GM19035 (cell line): Measurements from ENCODE around the gene HAGH.

Source experiments
- ATAC-seq: cut with Tn5 transposase; IDR thresholded peaks from one replicate; pipeline ENCODE4 v1.9.1; 2021; ENCODE audit not compliant: unreplicated experiment

The HAGH gene

GRCh38 chr16:1775846-1776671, 50.6 kb downstream of the HAGH start:
- ATAC-seq = no peak

GRCh38 chr16:1775006-1775845, 51.4 kb downstream of the HAGH start:
- no peak for ATAC-seq

GRCh38 chr16:1774448-1774780, 52.2 kb downstream of the HAGH start:
- ATAC-seq = no peak

DNA sequence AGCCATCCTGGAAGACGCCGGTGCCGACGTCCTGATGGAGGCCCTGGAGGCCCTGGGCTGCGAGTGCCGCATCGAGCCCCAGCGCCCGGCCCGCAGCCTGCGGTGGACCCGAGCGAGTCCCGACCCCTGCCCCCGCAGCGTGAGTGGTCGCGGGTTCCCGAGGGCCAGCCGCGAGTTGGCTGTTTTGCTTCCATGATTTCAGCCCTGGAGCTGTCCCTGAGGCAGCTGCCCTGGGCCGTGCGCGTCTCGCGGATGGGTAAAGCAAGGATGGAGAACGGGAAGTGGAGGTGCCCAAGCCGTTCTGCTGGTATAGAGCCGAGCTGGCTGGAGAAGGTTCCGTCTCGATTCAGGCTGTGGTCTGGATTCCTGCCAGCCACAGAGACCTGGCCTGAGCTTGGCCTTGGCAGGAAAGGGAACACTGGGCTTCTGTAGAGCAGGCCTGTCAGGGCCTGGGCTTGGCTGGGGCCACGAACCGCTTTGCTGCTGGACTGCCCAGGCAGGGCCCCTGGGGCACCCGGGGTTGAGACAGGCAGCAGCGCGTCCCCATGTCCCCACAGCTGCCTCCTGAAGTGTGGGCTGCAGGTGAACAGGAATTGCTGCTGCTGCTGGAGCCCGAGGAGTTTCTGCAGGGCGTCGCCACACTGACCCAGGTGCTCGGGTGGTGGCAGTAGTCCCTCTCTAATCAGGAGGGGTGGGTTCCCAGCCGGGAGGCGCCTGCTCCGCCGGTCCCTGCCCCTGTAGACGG, 52.8 kb downstream of the HAGH start:
- no peak for ATAC-seq

DNA sequence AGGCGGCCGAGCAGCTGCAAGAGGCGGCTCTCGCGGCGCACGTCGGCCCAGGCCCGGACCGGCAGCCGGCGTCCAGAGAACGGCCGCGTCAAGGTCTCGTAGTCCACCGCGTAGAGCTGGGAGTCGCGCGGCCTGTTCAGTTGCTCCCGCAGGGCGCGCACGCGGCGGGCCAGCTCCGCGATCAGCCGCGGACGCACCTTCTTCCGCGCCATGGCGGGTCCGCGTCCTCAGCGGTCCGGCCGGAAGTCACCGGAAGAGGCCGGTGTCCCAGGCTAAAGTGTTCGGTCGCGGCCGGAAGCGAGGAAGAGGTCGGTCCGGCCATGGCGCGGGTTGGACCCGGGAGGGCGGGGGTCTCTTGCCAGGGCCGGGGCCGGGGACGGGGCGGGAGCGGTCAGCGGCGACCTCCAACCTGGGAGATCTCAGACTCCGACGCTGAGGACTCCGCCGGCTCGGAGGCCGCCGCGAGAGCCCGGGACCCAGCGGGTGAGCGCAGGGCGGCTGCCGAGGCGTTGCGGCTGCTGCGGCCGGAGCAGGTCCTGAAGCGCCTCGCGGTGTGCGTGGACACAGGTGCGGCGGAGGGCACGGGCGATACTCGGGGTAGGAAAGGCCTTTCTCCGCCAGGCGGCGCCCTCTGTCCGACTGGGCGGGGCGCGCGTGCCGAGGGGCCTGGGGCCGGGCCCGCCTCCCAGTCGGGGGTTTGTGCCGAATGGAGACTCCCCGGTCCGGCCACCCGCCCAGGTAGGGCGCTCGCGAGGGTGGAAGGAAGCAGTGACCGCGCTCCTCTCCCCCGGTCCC, 53.5 kb downstream of the HAGH start, which contains the start of gene MRPS34:
TSS of gene MRPS34 (minus strand) at position 227 of the 795 bp plus-strand sequence. CDS start at position 212, 15 bp downstream.
- ATAC-seq = peak; percentile 51

DNA sequence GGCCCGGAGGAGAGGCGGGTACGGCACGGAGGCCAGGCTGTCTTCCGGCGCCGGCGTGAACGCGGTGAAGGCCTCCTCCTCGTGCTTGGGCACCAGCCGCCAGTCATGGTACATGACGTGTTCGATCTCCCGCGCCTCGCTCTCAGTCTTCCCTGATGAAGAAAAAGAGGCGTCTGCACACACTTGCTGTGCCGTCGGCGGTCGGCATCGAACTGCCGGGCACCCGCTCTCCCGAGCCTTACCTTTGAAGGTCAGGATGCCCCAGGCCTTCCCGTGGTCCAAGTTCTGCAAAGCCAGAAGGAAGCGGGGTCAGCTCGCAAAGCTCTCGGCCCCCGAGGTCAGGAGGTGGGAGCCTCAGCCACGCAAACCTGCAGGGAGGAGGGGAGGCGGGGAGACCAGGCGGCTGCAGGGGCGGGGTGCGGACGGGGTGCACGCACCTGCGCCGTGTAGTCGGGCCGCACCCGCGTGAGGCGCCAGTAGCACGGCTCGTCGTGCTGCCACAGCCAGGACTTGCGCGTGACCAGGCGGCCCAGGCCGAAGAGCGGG, 54.2 kb downstream of the HAGH start, which contains the start of gene EME2:
TSS of gene EME2 (plus strand) at position 449 of the 546 bp plus-strand sequence. CDS start 418 bp downstream, outside the sequence.
- ATAC-seq = peak; percentile 10

DNA sequence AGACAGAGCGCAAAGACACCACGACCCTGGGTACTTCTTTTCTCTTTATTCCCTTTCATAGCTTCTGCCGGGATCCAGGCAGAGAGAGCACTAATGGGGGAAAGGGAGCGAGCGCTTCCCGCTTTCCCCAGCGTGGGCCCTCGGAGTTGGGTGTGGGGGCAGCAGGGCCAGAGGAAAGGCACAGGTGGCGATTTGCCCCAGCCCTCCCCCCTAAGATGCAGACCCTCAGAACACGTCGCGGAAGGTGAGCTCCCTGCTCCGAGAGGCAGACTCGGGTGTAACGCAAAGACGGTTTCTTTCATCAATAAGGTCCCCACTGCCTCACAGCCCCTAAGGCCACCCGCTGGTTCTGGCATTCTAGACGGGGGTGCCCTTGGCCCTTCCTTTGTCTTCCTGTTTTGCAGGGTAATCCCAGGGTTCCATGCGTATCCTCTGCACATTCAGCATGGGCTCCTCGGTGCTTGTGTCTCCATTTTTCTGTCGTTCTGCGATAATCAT, 54.7 kb downstream of the HAGH start:
- ATAC-seq = no peak

DNA sequence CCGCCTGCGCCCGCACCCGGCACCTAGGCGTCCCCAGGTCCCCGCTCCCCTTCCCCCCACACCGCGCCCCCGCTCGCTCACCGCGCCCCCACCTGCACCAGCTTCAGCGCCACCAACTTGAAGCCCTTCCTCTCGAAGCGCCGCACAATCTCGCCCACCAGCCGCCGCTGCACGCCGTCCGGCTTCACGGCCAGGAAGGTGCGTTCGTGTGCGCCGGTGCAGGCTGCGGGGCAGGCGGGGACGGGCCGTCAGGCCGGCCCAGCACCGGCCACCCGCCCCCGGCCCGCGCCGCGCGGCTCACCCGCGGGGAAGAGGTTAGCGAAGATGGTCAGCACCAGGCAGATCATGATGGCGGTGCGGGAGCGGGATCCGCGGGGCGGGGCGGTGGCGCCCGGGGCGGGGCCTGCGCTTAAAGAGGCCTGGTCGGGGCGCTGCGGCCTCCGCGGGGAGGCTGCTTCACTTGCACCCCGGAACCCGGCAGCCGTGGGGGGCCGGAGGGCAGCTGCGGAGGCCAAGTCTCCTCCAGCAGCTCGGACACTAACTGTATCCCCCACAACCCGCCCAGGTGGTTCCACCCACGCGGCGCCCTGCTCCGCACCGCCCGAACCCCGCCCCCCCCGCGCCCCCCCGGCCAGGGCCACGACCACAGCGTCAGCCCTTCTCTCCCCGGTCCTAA, 55.3 kb downstream of the HAGH start, which contains the start of gene NME3:
TSS of gene NME3 (minus strand) at position 356 of the 676 bp plus-strand sequence. CDS start at position 347, 9 bp downstream.
- peak; percentile 33 for ATAC-seq

- ATAC-seq = no peak
These were observed 56.1 kb downstream of the HAGH start for GRCh38 chr16:1770328-1771187.

DNA sequence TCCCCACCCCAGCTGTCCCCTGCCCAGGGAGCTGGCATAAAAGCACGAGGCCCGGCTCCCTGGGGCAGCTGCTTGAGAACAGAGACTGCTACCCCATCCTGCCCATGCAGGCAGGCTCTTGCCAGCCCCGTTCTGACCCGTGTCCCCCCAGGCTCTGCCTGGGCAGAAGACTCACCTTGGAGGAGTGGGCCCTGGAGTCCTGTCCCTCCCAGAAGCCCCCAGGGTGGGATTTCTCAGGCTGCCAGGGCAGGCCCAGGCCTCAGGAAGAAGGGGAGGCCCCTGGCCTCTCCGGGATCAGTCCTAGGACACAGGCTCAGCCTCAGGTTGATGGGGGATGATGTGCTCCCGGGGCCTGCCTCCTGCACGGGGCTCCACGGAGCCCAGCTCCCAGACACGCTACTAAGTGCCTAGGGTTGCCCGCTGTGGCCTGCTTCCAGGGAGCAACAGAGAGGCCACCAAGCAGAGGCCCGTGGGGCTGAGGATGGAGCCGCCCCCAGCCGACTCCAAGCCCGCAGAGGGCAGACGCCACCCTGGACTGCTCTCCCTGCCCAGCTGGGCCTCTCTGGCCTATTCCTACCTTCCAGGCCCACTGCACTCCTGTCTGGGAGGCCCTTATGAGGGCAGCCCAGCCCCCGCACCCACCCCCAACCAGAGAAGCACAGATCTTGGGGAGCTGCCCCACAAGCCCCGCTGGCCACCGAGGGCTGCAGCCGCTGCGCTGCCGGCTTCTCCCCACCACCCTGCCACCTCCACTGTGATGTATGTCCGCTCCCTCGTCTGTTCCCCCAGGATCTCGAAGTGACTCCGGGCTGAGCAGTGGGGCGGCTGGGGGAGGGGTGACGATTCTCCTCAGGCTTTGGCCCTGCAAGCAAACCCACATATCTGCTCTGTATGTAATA, 57.0 kb downstream of the HAGH start:
- ATAC-seq = no peak

GRCh38 chr16:1768767-1769401, 57.7 kb downstream of the HAGH start:
- no peak for ATAC-seq

GRCh38 chr16:1768061-1768766, 58.4 kb downstream of the HAGH start:
- ATAC-seq = no peak

DNA sequence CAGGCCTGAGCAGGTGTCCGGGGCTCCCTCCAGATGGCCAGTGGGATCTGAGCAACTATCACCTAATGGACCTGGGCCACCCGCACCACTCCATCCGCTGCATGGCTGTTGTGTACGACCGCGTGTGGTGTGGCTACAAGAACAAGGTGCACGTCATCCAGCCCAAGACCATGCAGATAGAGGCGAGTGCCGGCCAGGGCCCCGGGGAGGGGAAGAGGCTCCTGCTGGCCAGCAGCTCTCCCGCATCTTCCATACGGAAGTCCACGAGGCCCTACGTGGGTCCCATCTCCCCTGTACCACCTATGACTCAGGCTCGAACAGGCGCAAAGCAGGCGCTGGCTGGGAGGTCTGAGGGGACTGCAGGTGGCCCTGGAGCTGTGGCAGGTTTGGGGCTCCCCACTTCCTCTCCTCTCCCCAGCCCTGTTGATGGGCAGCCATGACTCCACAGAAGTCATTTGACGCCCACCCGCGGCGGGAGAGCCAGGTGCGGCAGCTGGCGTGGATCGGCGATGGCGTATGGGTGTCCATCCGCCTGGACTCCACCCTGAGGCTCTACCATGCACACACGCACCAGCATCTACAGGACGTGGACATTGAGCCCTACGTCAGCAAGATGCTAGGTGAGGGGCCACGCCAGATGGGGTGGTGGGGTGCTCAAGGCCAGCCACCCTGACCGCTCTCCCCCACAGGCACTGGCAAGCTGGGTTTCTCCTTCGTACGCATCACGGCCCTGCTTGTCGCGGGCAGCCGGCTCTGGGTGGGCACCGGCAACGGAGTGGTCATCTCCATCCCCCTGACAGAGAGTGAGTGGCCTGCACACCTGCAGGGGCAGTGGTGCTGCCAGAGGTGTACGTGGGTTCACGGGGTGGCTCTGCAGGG, 59.3 kb downstream of the HAGH start:
- no peak for ATAC-seq

GRCh38 chr16:1766701-1767100, 59.9 kb downstream of the HAGH start:
- no peak for ATAC-seq

DNA sequence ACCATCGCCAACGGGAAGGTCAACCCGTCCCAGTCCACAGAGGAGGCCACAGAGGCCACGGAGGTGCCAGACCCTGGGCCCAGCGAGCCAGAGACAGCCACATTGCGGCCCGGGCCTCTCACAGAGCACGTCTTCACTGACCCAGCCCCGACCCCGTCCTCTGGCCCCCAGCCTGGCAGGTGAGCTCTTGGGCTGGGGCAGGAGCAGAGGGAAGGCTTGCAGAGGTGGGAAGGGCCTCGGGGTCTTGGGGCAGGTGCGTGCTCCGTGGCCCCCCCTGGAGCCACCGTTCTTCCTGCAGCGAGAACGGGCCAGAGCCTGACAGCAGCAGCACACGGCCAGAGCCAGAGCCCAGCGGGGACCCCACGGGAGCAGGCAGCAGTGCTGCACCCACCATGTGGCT, 60.4 kb downstream of the HAGH start:
- ATAC-seq = no peak
